HepG2 (cell line): ENCODE results near the gene DUS3L. TPM values are rescaled to one million over a fixed set of nuclear protein-coding genes. Genes with fewer than 3 reads are reported as not detected.

Source experiments
- HMGXB4 ChIP-seq, 2 experiments: sonication (generic) in 1 of 2; formaldehyde crosslinking in 1 of 2; IDR thresholded peaks; 2 replicates each; pipeline versions ENCODE4 v1.4.0 to v1.6.1; 2018 to 2020; ENCODE audit warnings: missing genetic modification reagents in 2 of 2, borderline replicate concordance in 1 of 2, low read depth in 1 of 2, mild to moderate bottlenecking in 1 of 2, missing biosample characterization in 1 of 2
- HNF4A ChIP-seq: sonication (generic); formaldehyde crosslinking; IDR thresholded peaks from 2 replicates; pipeline ENCODE4 v1.4.0; 2020; ENCODE audit warnings: missing genetic modification reagents
- JUNB ChIP-seq: sonication (generic); formaldehyde crosslinking; IDR thresholded peaks from 2 replicates; pipeline ENCODE4 v1.8.0; 2022; ENCODE audit warnings: missing genetic modification reagents, mild to moderate bottlenecking, borderline replicate concordance
- KLF11 ChIP-seq: IDR thresholded peaks from 2 replicates; pipeline ENCODE4 v1.6.1; 2016; ENCODE audit warnings: missing compliant biosample characterization
- RARG ChIP-seq: sonication (generic); formaldehyde crosslinking; IDR thresholded peaks from 2 replicates; pipeline ENCODE4 v1.4.0; 2020; ENCODE audit warnings: low read depth, mild to moderate bottlenecking, missing genetic modification reagents
- RELA ChIP-seq: sonication (generic); formaldehyde crosslinking; IDR thresholded peaks from 2 replicates; pipeline ENCODE4 v1.4.0; 2020; ENCODE audit warnings: missing genetic modification reagents
- RORA ChIP-seq: sonication (generic); formaldehyde crosslinking; IDR thresholded peaks from 2 replicates; pipeline ENCODE4 v1.5.0; 2020; ENCODE audit warnings: mild to moderate bottlenecking, missing genetic modification reagents, moderate library complexity
- SMAD3 ChIP-seq: sonication (generic); formaldehyde crosslinking; IDR thresholded peaks from 2 replicates; pipeline ENCODE4 v1.4.0; 2020; ENCODE audit warnings: missing genetic modification reagents
- SP1 ChIP-seq, 2 experiments: fragments of 450-650 bp in 1 of 2; sonication (generic) in 1 of 2; formaldehyde crosslinking in 1 of 2; IDR thresholded peaks; 2 replicates each; pipeline versions ENCODE4 v1.4.0 to v1.6.1; 2016 to 2020; ENCODE audit warnings: missing genetic modification reagents in 1 of 2
- TOPORS ChIP-seq: sonication (generic); formaldehyde crosslinking; IDR thresholded peaks from 2 replicates; pipeline ENCODE4 v1.8.0; 2023; ENCODE audit warnings: mild to moderate bottlenecking, missing genetic modification reagents
- UBTF ChIP-seq: sonication (generic); formaldehyde crosslinking; IDR thresholded peaks from 2 replicates; pipeline ENCODE4 v1.4.0; 2020; ENCODE audit warnings: mild to moderate bottlenecking, missing genetic modification reagents
- ZFP41 ChIP-seq: sonication (generic); formaldehyde crosslinking; IDR thresholded peaks from 2 replicates; pipeline ENCODE4 v1.4.0; 2020; ENCODE audit warnings: mild to moderate bottlenecking, missing genetic modification reagents, borderline replicate concordance
- ZNF44 ChIP-seq: sonication (generic); formaldehyde crosslinking; IDR thresholded peaks from 2 replicates; pipeline ENCODE4 v1.5.1; 2020; ENCODE audit warnings: mild to moderate bottlenecking, missing genetic modification reagents
- ZNF777 ChIP-seq: sonication (generic); formaldehyde crosslinking; IDR thresholded peaks from 2 replicates; pipeline ENCODE4 v1.4.0; 2020; ENCODE audit warnings: missing genetic modification reagents
- polyA plus RNA-seq, 8 experiments: library from polyadenylated mRNA; depleted of rRNA in 3 of 8; stranded (reverse) in 7 of 8; unstranded in 1 of 8; fragments of >200 nt; fragmentation: Illumina TruSeq in 4 of 8; extraction: Trizol in 4 of 8; gene quantifications; 2 replicates each; pipeline versions ENCODE4 v1.2.1 to v1.2.3, GENCODE V29; 2011 to 2016; ENCODE audit warnings: low read depth in 4 of 8, missing spikeins in 1 of 8, mixed read lengths in 1 of 8; ENCODE audit not compliant: insufficient read depth in 1 of 8
- total RNA-seq, 5 experiments: library from RNA; depleted of rRNA; stranded (reverse); fragments of >200 nt; fragmentation: Illumina TruSeq; extraction: Trizol; gene quantifications; 2 replicates each; pipeline ENCODE4 v1.2.3, GENCODE V29; 2016; ENCODE audit warnings: low read depth in 1 of 5
- TF ChIP-seq, protein P1 (sequence below), 2 experiments: sonication (generic) in 1 of 2; formaldehyde crosslinking in 1 of 2; IDR thresholded peaks; 2 replicates each; pipeline versions ENCODE4 v1.5.1 to v1.6.1; 2011 to 2020; ENCODE audit warnings: borderline replicate concordance in 1 of 2, low read depth in 1 of 2, low read length in 1 of 2, mild to moderate bottlenecking in 1 of 2, missing genetic modification reagents in 1 of 2, moderate library complexity in 1 of 2
- TF ChIP-seq, protein P2 (sequence below): sonication (generic); formaldehyde crosslinking; IDR thresholded peaks from 2 replicates; pipeline ENCODE4 v1.5.1; 2020; ENCODE audit warnings: mild to moderate bottlenecking, missing genetic modification reagents, borderline replicate concordance
- TF ChIP-seq, protein P3 (sequence below): sonication (generic); formaldehyde crosslinking; IDR thresholded peaks from 2 replicates; pipeline ENCODE4 v1.8.1; 2023; ENCODE audit warnings: mild to moderate bottlenecking, missing genetic modification reagents

DUS3L gene
- total and polyA plus RNA-seq, 2 of the 13 experiments (the other 11 are each of a cell fraction or from before 2014, with no cell fraction given) = 13.3 to 25.1 TPM

- TF ChIP-seq, protein P1, sequence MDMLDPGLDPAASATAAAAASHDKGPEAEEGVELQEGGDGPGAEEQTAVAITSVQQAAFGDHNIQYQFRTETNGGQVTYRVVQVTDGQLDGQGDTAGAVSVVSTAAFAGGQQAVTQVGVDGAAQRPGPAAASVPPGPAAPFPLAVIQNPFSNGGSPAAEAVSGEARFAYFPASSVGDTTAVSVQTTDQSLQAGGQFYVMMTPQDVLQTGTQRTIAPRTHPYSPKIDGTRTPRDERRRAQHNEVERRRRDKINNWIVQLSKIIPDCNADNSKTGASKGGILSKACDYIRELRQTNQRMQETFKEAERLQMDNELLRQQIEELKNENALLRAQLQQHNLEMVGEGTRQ (IDR thresholded peaks at IDR 0.05; ENCODE audit: low read depth, low read length) = no peak
- TF ChIP-seq, protein P1 (CRISPR knock-in tag; IDR thresholded peaks at IDR 0.05; ENCODE audit: borderline replicate concordance) = peak; percentile 39; the same call in 1 of the 2 replicates
- TF ChIP-seq, protein P2, sequence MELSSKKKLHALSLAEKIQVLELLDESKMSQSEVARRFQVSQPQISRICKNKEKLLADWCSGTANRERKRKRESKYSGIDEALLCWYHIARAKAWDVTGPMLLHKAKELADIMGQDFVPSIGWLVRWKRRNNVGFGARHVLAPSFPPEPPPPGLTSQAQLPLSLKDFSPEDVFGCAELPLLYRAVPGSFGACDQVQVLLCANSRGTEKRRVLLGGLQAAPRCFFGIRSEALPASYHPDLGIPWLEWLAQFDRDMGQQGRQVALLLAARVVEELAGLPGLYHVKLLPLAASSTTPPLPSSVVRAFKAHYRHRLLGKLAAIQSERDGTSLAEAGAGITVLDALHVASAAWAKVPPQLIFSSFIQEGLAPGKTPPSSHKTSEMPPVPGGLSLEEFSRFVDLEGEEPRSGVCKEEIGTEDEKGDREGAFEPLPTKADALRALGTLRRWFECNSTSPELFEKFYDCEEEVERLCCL (CRISPR knock-in tag) = no peak; the same call in 1 of the 2 replicates
- no peak; the same call in 1 of the 2 replicates for TF ChIP-seq SP1 (IDR thresholded peaks at IDR 0.05)
- TF ChIP-seq SP1 (CRISPR knock-in tag; IDR thresholded peaks at IDR 0.05) = peak; percentile 67
- peak; percentile 72; the same call in 1 of the 2 replicates for TF ChIP-seq ZFP41 (CRISPR knock-in tag)
- no peak for TF ChIP-seq RORA (CRISPR knock-in tag)
- TF ChIP-seq JUNB = peak; percentile 72; the same call in 1 of the 2 replicates
- TF ChIP-seq, protein P3, sequence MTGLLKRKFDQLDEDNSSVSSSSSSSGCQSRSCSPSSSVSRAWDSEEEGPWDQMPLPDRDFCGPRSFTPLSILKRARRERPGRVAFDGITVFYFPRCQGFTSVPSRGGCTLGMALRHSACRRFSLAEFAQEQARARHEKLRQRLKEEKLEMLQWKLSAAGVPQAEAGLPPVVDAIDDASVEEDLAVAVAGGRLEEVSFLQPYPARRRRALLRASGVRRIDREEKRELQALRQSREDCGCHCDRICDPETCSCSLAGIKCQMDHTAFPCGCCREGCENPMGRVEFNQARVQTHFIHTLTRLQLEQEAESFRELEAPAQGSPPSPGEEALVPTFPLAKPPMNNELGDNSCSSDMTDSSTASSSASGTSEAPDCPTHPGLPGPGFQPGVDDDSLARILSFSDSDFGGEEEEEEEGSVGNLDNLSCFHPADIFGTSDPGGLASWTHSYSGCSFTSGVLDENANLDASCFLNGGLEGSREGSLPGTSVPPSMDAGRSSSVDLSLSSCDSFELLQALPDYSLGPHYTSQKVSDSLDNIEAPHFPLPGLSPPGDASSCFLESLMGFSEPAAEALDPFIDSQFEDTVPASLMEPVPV = peak; percentile 85; the same call in 1 of the 2 replicates
- TF ChIP-seq ZNF777 (CRISPR knock-in tag) = peak; percentile 100
- no peak for TF ChIP-seq RARG (CRISPR knock-in tag)
- TF ChIP-seq RELA = no peak
- TF ChIP-seq KLF11 = no peak; the same call in 1 of the 2 replicates
- no peak for TF ChIP-seq HNF4A (CRISPR knock-in tag)
- TF ChIP-seq ZNF44 (CRISPR knock-in tag) = peak; percentile 90; the same call in 1 of the 2 replicates
- TF ChIP-seq TOPORS = peak; percentile 64; the same call in 1 of the 2 replicates
- 0 out of 2 replicates have a peak, but pooled peaks have one; percentile 27 for TF ChIP-seq SMAD3 (CRISPR knock-in tag)
- TF ChIP-seq UBTF (CRISPR knock-in tag) = peak; percentile 70
- TF ChIP-seq HMGXB4 (CRISPR knock-in tag; IDR thresholded peaks at IDR 0.05; ENCODE audit: borderline replicate concordance in 1 of 2, low read depth in 1 of 2) = peak in 1 of 2 experiments; percentile 67; a peak in 3 of 4 replicates
Measured at GRCh38 chr19:5827891-5828660, 37.1 kb upstream of the DUS3L start (continued).
